D721Med (cell line): Measurements from ENCODE around the gene SNAP25.

ENCODE experiments used
- DNase-seq: peaks from one replicate; pipeline ENCODE4 v3.0.0; 2011; ENCODE audit warnings: low spot score; ENCODE audit not compliant: insufficient read length
- FAIRE-seq: peaks from 2 replicates; lab custom pipeline; 2011; peaks lifted over from hg19 to GRCh38; lab: Jason Lieb, UNC
- TF ChIP-seq, protein P1 (sequence below): IDR thresholded peaks from 2 replicates; pipeline ENCODE4 v1.5.1; 2012; ENCODE audit warnings: mild to moderate bottlenecking, control low read depth; ENCODE audit not compliant: insufficient read depth; ENCODE audit errors: missing control alignments

The SNAP25 gene

DNA sequence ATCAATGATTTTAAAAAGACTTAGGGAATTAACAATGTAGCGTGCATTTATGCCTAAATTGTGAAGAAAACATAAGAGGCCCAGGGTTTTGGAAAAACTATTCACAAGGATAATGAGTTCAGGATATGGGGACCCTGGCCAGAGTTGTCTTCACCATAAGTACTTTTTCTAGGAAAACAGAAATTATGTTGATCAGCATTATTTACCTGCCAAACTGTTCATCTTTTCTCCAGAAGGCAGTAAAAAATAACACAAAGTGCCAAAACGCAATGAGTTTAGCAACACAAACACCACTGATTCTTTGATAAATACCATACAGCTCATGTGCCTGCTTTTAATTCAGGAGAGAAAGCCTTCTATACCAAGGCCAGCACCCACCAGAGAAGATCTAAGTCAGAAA lies 43.1 kb downstream of the SNAP25 start:
- TF ChIP-seq, protein P1, sequence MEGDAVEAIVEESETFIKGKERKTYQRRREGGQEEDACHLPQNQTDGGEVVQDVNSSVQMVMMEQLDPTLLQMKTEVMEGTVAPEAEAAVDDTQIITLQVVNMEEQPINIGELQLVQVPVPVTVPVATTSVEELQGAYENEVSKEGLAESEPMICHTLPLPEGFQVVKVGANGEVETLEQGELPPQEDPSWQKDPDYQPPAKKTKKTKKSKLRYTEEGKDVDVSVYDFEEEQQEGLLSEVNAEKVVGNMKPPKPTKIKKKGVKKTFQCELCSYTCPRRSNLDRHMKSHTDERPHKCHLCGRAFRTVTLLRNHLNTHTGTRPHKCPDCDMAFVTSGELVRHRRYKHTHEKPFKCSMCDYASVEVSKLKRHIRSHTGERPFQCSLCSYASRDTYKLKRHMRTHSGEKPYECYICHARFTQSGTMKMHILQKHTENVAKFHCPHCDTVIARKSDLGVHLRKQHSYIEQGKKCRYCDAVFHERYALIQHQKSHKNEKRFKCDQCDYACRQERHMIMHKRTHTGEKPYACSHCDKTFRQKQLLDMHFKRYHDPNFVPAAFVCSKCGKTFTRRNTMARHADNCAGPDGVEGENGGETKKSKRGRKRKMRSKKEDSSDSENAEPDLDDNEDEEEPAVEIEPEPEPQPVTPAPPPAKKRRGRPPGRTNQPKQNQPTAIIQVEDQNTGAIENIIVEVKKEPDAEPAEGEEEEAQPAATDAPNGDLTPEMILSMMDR: no peak
- FAIRE-seq (no peak), DNase-seq (no peak)

GRCh38 chr20:10263385-10264165 lies 44.9 kb downstream of the SNAP25 start:
- TF ChIP-seq, protein P1: no peak
- no peak for DNase-seq
- FAIRE-seq: no peak

GRCh38 chr20:10264166-10264558 lies 45.5 kb downstream of the SNAP25 start:
- TF ChIP-seq, protein P1: no peak
- no peak for FAIRE-seq
- DNase-seq: no peak

DNA sequence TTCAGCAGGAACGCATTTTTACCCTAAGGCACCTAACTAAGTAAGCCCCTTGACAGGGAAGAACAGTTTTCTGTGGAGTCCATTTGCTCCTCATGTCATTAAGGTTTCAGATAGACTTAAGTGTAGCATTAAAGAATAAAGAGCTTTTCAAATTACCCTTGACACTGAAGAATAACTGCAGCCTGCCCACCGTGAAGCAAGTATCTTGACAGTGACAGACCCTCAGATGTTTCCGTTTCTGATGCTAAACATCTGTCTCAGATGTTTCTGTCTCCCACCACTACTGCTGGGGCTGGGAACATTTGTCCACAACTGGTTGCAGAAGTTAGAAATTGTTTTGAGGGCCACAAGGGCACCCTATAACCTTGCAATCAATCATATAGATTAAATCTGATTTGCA lies 50.0 kb downstream of the SNAP25 start:
- no peak for DNase-seq
- no peak for FAIRE-seq
- TF ChIP-seq, protein P1: no peak

GRCh38 chr20:10270630-10271029 lies 52.0 kb downstream of the SNAP25 start:
- DNase-seq (no peak), FAIRE-seq (no peak)
- TF ChIP-seq, protein P1: no peak

- DNase-seq: no peak
- no peak for FAIRE-seq
- TF ChIP-seq, protein P1: no peak
Measured at GRCh38 chr20:10271494-10272219, 53.0 kb downstream of the SNAP25 start.
